Kidney capillary endothelial cell (primary cell): ENCODE results near the gene OPALIN.
"Not testable (repeated sequence)": the region's sequence is repeated elsewhere in the genome, so short reads cannot be mapped to it uniquely, and the experiment has no call there.

ENCODE experiments used
- DNase-seq: peaks from one replicate; pipeline ENCODE4 v3.0.0-alpha.2; 2018; ENCODE audit warnings: low spot score

The OPALIN gene

DNA sequence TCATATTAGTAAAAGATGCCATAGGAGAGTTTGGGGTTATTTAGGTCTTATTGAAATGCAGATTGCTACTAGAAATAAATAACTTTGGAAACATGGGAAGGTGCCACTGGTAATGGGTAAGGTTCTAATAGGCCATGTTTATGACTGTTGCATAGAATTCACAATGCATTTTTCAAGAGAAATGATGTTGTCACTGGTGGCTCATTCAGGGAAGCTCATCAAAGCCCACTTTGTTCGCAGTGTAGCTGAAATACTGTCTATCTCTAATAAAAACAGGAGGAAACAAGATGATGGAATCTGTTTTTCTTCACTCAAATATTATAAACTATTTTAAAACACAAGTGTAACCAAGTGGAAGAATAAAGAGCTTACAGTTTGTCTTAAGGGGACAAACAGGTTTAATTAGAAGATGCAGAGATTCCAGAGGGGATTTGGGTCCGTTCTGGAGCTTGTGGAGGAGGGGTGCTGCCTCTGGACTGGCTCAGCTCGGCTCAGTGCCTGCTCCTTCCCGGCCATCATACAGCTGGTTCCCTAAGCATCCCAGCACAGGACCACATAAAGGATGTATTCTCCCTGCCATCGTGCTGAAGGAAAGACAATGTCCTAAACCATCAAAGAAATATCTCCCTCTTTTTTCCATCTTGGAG lies 20.4 kb downstream of the OPALIN start:
- DNase-seq = no peak

DNA sequence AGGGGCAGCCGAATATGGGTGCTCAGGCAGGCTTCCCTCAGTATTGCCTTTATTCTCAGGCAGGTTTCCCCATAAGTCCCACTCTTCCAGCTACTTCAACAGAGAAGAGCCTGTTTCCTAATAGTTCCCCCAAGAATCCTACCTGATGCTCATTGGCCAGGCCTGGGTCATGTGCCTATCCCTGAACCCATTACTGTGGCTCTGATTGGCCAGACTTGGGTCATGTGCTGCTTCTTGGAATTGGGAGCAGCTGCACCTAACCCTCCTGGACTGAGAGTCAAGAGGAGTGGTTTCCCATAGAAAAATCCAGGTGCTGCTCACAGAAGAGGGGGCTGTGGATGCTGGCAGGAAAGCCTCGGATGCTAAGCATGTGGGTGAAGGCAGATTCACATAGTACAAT lies 21.7 kb downstream of the OPALIN start:
- no peak for DNase-seq

DNA sequence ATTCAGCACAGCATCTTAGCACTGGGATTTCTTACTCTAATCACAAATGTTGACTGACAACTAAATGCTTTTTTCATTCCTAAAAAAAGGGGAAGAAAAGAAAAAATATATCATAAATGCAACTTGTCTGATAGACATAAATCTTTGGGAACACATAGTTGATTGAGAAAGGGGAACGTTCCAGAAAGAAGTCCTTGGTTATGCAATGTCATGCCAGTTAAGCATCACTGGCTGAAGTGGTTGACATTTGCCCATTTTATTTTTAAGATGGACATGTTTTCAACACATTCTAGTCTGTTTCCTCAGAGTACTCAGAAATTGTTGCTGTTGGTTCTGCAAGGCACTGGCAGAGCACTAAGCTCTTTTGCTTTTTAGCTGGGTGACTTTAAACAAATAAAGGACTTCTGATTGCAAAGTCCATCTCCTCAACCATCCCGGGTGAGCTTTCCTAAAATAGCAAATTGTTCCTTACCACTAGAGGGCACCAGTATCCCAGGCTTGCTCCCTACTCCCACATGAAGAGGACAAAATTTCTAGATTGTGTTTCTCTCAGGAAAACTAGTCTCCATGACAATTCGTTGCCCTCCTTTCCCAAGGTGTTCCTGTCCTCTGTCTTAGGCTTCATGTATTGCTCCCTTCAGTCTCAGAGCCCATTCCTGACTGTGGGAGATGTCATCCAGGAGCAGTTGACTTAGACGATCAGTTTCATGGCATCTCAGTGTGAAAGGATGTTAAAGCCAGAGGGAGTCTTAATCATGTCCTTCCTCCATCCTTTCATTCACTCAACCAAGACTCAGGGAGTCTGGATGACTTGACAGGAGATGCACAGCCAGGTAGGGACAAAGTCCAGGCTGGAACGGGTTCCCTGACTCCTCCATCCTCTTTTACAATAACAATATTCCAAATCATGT lies 23.9 kb downstream of the OPALIN start:
- peak; percentile 25 for DNase-seq

DNA sequence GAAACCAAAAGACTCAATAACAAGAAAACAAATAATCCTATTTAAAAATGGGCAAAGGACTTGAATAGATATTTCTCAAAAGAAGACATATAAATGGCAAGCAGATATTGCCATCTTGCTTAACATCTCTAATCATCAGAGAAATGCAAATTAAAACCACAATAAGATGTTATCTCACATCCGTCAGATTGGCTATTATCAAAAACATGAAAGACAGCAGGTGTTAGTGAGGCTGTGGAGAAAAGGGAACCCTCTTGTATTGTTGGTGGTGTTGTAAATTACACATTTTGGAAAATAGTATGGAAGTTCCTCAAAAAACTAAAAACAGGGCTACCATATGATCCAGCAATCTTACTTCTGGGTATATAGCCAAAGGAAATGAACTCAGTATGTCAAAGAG lies 25.7 kb downstream of the OPALIN start:
- no peak for DNase-seq

DNA sequence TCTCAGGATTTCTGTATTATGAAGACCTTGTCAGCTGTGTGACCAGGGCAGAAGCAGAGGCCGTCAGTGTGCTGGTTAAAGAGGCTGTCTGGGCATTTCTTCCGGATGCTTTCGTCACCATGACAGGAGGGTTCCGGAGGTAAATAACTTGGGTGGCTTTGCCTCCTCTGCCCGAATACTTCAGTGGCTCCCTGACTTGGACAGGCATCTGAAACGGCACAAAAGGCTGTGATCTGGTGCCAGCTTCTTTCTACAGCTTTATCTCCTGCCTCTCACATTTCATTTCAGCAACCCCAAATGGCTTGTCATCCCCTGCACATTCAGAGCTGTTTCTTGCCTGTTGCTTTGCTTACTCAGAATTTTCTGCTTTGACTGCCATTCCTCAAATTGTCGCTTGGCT lies 31.3 kb downstream of the OPALIN start:
- DNase-seq = no peak

DNA sequence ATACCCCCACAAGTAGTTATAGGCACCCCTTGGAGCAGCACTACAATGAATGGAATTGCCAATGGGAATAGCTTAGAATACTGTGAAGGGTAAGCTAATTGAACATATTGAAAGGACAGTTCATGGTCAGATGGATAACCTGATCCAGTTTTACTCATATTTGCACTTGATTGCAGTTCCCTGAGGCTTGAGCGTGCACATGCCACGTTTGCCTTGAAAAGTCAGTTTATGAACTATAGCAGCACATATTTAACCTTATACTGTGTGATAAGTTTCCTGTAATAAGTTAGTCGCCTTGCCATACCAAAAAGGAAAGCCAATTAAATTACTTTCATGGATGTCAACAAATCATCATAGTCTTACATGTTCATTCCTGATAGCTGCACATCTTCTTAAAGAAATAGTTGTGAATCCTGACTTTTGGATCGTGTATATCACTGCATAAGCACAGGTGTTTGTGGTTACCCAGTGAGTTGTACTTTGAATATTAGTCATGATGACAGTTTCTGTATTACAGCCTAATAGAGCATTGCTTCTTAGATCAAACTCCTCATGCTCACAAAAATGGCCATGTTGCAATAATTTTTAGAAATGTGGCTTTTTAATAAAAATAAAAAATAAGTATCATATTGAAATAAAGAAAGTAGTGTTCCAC lies 33.0 kb downstream of the OPALIN start:
- DNase-seq = no peak

DNA sequence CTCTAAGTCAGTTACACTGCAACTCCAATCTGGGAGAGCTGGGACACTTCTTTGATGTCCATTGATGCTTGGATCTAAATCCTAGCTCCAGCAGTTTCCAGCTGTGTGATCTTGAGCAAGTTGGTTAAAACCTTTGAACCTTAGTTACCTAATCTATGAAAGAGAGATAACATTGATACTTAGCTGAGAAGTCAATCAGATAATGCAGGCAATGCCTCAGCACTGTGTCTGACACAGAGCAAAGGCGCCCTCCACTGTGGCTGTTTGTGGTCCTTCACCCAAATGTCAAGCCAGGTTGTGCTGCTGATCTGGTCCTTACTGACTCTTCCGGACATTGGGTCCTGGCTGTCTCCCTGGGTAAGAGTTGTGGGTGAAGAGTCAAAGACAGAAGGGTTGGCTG lies 34.4 kb downstream of the OPALIN start:
- no peak for DNase-seq

DNA sequence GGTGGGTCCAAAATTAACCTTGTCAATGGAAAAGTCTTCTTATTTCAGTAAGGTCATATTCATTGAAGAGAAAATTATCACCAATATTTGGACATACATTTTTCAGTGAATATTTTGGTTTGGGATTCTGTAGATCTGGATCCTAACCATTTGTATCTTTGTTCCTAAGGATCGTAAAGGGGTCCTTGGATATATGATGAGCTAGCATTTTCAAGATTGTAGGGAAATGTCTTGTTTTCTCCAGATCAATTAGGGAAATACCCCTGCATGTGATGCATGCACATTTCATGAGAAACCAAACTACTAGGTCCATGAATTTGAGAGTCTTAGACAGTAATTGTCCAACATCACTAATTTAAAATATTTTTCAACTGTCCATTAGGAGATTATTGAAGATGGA lies 36.5 kb downstream of the OPALIN start:
- no peak for DNase-seq

DNA sequence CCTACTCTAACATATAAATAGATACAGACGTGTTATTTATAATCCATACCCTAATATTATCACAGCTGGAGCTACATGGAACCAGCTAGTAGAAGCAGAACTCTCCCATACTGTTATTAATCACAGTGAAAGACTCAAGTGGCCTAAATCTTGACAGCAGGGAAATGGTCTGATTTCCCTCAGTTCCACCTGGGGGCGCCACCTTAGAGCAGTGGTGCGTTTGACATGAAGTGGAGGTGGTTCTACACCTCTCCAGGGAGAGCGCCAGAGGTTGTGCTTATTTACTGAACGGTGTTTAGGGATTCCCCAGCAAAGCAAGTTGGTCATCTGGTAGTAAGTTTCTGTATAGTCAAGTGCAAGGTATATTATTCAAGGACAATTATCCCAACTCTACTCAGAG lies 37.0 kb downstream of the OPALIN start:
- DNase-seq = no peak

DNA sequence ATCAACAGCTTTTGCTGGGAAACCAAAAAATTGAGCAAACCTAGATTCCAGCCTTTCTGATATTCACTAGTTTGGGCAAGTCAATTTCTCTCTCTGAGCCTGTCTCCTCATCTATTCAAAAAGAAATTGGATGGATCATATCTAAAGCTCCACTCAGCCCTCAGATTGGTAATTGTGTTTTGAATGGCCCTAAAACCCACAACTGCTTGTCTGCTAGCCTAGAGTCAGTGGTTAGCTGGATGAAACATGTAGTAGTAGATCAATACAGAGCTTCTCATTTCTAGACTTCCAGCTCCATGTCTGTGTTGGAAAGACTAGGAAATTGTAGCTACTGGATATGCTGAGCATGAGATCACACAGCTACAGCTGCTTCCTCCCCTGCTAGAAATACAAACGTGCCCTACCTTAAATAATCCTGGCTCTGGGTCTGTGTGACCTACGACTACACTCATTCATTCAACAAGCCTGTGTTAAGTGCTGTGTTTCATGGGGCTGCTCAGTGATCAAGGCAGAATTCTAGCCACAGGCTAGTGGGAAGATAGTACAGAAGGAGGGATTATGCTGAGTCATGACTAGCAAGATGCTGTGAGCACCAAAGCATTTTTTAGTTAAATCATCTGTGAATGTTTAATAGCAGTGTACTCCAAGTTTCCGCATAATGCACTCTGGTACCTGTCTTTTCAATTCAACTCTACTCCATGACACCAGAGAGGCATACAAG lies 38.9 kb downstream of the OPALIN start:
- DNase-seq = no peak

DNA sequence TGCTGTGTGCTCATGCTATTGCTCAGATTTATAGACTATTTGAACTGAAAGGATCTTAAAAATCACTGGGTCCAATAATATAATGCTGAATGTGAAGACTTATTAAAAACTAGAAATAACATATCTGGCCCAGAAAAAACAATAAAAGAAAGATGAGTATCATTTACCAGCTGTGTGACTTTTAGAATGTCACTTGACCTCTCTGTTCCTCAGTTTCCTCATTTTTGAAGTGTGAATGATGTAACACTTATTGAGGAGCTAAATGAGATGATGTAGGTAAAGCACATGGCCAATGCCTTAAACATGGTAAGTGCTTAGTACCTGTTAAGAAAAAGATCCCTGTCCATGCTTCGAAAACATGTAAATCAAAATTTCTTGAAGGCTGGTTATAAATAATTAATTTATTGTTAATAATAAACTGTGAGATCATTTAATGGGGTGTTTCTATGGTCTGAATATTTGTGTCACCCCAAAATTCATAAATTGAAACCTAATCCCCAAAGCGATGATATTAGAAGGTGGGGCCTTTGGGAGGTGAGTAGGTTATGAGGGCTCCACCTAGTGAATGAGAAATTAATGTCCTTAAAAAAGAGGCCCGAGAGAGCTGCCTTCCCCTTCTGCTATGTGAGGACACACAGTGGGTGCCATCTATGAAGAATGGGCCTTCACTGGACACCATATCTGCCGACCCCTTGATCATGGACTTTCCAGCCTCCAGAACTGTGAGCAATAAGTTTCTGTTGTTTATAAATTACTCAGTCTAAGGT lies 41.6 kb downstream of the OPALIN start:
- DNase-seq = no peak

DNA sequence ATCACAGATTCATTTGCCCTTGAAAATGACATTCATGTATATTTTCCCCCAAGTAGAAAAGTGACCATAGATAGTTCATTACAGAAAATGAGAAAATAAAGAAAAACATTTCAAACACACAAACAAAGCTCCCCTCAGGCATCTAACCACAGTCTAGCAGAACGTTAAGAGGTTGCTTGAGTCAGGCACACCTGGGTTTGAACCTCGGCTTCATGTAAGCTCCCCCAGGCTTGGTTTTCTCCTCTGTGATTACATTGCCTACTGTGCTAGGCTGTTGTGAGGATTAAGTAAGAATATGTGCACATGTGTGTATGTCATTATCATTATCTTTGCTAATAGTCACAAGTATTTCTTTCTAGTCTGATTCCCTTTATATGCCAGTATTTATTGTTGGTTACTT lies 45.5 kb downstream of the OPALIN start:
- DNase-seq = no peak

DNA sequence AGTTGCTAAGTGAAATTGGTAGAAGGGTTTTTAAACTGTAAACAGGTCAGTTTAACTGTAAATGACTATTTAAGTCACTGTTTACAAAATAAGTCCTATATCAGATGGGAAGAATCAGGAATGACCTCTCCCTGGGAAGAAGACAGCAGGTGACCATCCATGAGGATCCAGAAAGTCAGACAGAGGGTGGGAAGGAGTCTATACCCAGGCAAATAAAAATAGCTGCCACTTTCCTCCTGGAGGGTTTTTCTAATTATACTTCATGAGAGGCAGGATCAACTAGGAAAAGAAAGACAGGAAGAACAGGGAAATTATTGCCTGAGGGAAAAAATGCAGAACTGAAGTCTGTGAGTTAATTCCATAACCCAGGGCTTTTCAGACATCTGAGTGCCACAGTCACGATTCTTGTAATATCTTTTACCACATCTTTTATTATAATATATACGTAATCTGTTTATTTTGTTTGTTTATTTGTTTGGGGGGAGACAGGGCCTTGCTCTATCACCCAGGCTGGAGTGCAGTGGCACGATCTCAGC lies 47.6 kb downstream of the OPALIN start:
- DNase-seq = no peak

DNA sequence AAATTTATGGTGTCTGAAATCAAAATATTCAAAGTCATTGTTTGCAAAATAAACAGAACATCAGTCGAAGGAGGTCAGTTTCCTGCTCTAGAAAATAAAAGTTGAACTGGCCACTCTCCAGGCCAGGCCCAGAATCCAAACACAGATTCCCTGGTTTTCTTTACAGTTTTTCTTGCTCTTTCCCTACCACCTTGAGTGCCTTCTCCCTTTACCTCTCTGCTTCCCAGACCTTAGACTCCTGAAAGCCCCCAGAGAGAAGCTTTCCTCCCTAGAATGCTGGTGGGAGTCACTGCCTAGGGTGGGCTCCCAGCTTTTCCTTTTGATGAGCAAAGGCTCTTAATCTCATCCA lies 48.5 kb downstream of the OPALIN start:
- DNase-seq = no peak

DNA sequence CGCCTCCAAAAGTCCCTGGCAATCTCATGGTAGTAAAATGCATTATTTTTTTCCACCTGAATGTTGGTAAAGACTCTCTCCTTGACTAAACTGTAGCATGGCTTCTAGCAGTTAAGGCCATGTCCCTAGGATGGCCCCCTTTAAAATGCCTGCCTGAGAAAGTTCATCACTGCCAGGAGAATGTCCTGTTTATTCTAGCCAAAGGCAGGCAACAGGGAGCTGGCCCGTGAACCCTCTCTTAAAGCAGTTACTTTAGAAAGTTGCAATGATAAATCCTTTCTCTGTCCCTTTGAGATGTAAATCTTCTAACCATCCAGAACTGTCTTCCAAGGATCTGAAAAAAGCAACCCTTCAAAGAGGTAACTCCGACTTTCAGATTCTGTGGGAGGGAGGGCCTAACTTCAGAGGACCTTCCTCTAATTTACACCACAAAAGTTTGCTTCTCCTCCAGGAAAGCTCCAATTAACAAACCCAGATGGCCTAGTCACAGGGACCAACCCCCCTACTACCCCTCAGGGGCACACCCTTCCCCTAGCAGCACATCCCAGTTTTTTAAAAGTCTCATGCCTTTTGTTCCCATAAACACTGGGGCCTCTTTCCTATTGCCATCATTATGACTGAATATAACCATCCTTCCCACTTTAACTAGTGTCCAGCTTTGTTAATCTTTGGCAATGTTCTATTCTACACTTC lies 49.0 kb downstream of the OPALIN start:
- DNase-seq = no peak

DNA sequence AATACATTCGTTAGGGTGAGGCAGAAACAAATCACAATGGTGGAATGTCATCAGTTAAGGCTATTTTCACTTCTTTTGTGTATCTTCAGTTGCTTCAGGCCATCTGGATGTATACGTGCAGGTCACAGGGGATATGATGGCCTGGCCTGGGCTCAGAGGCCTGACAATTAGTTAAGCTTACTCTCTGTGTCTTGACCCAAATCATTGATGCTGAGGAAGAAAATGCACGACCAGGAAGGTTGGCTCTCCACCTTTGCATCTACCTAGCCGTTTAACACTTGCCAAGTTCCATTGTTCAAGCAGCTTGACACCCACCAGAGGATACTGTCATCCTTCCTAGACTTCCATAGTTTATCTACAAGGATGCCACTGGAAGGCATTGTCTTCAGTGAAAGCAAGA lies 49.9 kb downstream of the OPALIN start:
- DNase-seq = not testable (repeated sequence)

DNA sequence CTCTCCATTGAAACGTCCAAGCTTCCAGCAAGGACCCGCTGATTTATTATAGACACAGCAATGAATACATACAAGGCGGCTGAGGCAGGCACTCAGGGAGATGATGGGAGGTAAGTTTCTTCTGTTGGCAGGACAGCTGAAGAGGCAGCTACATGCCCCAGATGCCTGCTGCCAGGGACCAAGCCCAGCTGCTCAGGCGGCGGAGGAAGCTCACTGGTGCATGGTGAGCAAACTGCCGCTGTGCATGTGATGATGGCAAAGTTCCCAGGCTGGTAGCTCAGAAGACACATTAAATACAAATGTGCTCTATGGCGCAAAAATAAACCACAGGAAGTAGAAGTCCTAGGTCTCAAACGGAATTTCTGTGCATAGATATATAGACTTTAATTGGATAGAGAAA lies 52.3 kb downstream of the OPALIN start:
- no peak for DNase-seq

DNA sequence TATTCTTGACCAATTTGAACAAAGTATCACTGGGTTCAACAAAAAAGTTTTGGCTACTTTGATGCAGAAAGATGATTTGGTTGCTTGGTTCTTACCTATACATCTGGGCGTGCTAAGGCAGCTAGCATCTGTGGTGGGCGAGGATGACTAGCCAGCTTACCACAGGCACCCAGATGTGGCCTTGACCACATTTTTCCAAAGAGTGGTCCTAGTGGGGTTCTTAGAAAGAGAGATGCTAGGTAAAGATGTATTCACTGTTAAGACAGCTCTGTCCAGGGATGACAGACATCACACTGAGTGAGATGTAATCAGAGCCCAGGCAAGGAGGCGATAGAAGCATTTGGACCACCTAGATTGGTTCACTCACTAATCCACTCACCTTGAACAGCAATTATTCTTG lies 53.8 kb downstream of the OPALIN start:
- no peak for DNase-seq

DNA sequence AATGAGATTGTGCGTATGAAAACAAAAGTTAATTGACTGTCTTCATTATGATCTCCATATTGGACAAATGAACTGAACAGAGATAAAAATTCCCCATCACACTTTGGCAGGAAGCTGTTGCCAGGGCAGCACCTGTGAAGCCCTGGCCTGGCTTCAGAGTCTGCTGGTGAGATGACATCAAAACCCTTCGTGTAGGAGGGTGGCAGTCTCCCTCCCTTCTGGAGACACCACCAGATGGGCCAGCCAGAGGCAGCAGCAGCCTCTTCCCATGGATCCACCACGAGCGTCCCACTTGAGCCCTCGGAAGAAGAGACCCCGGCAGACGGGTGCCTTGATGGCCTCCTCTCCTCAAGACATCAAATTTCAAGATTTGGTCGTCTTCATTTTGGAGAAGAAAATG lies 54.6 kb downstream of the OPALIN start, which contains the start of gene DNTT:
DNTT (plus strand) TSS at position 205 of the 400 bp plus-strand sequence; CDS start at position 269, 64 bp downstream.
- DNase-seq = no peak

DNA sequence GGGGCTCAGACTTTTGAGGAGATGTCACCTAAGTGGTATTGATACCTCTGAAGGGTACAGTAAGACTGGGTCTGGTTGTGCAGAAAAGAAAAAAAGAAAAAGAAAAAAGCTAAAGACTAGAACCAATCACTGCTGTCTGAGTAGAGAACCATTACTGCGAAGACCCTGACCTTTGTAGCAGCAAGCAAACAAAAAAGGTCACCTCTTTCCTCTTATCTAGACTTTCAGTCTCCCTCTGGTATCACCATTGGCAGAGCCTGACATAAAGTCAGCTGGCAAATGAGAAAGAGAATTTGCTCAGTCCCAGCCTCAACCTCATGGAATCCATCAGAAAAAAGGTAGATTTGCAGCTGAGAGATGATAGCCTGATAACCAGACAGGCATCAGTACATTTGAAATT lies 57.2 kb downstream of the OPALIN start:
- no peak for DNase-seq

DNA sequence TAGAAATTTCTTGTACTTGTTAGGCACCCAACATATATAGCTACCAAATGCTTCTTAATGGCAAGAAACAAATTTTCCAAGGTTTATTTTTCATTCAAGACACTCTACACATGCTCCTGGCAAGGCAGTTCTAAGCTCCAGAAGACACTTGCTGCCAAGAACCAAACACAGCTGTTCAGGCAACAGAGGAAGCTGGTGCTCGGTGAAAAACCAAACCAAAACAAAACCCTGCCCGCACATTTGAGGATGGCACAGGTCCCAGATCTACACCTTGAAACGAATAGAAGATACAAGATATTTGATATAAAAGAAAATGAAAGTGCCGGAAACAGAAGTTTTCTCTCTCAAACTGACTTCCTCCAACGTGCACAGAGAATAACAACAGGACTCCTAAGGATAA lies 59.4 kb downstream of the OPALIN start:
- DNase-seq = no peak
